ENCODE results near the gene MAPK1IP1L.
A peak's percentile ranks its signal among the peaks of the same experiment; 100 is the strongest.

Gene MAPK1IP1L

DNA sequence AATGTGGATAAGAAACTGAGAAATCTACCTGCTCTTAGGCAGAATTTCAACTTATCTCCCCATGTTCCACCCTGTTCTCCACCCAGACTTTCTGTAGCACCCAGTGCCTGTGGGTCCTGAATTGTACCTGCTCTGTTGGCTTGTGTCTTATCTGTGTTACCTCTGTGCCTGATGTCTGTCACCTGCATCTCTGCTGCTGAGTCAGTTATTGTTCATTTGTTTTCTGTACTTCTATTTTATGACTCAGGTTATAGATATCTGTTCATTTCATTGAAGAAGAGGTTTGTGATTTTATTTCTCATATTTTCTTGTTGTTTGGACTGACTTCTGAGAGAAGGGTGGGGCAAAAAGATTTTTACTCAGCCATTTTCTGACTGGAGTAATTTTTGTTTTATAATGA is 12.7 kb upstream of the MAPK1IP1L start:
- no peaks in the 10 kb centered on the region for H3K27me3 ChIP-seq (ENCODE audit: insufficient read depth, low read length)
- H3K9me3 ChIP-seq (ENCODE audit: insufficient read depth, low read depth, low read length) = no peaks in the 10 kb centered on the region
- H3K4ac ChIP-seq (ENCODE audit: low read depth, low read length) = no peak overlapping the region

GRCh38 chr14:55043528-55043927 is 7.9 kb upstream of the MAPK1IP1L start:
- no CpG with 5 or more reads among the region's 5 CpGs for WGBS (ENCODE audit: extremely low coverage, insufficient coverage, insufficient read length)
- no peak overlapping the region for H4K91ac ChIP-seq (ENCODE audit: low read depth, low read length)
- no peak overlapping the region for H3K18ac ChIP-seq (ENCODE audit: low read length)
- H2BK12ac ChIP-seq (ENCODE audit: low read length) = no peak overlapping the region
- H3K36me3 ChIP-seq (ENCODE audit: control insufficient read depth in 1 of 2, insufficient read depth in 2 of 2, low read length in 2 of 2) = peaks cover 6 to 10% of the 10 kb centered on the region in 2 experiments
- no peak overlapping the region for H2AFZ ChIP-seq (ENCODE audit: insufficient read depth, low read length, poor library complexity)
- DNase-seq = no peak
- no peaks in the 10 kb centered on the region for H3K79me1 ChIP-seq (ENCODE audit: low read length)
- H3K4me1 ChIP-seq (ENCODE audit: control insufficient read depth in 1 of 2, insufficient read depth in 2 of 2, low read length in 2 of 2) = no peaks in the 10 kb centered on the region
- no peaks in the 10 kb centered on the region for H3K27me3 ChIP-seq (ENCODE audit: insufficient read depth, low read length)
- no peak overlapping the region for H2BK5ac ChIP-seq (ENCODE audit: low read depth, low read length, poor library complexity)
- no peak overlapping the region for H3K4me2 ChIP-seq (ENCODE audit: low read length)
- H3K4me3 ChIP-seq (ENCODE audit: low read depth, low read length) = no peak overlapping the region
- H3K9ac ChIP-seq (ENCODE audit: low read length) = no peak overlapping the region
- H3K79me2 ChIP-seq (ENCODE audit: control insufficient read depth, insufficient read depth, low read length, poor library complexity) = no peaks in the 10 kb centered on the region
- H3K4ac ChIP-seq (ENCODE audit: low read depth, low read length) = no peak overlapping the region
- H3K9me3 ChIP-seq (ENCODE audit: insufficient read depth, low read depth, low read length) = no peaks in the 10 kb centered on the region
- no peak overlapping the region for H2AK5ac ChIP-seq (ENCODE audit: low read length)
- no peak overlapping the region for H4K12ac ChIP-seq (ENCODE audit: low read depth, low read length)
- no peak overlapping the region for H3K23ac ChIP-seq (ENCODE audit: low read length)
- no peak overlapping the region for H2BK120ac ChIP-seq (ENCODE audit: insufficient read depth, low read length, poor library complexity)
- no peak overlapping the region for H3K27ac ChIP-seq (ENCODE audit: low read depth, low read length)
- H3K14ac ChIP-seq (ENCODE audit: low read length) = no peak overlapping the region
- H4K8ac ChIP-seq (ENCODE audit: low read depth, low read length) = no peak overlapping the region

More for the DNA sequence above, 12.7 kb upstream of the MAPK1IP1L start:
- Histone ChIP-seq H3K79me2 (ENCODE audit: control insufficient read depth, insufficient read depth, low read length, poor library complexity) (no peaks in the 10 kb centered on the region), H3K18ac (ENCODE audit: low read length) (no peak overlapping the region), H3K4me1 (ENCODE audit: control insufficient read depth in 1 of 2, insufficient read depth in 2 of 2, low read length in 2 of 2) (no peaks in the 10 kb centered on the region), H4K8ac (ENCODE audit: low read depth, low read length) (no peak overlapping the region), H3K14ac (ENCODE audit: low read length) (no peak overlapping the region), H2BK12ac (ENCODE audit: low read length) (no peak overlapping the region), H3K9ac (ENCODE audit: low read length) (no peak overlapping the region), H3K23ac (ENCODE audit: low read length) (no peak overlapping the region), H2BK120ac (ENCODE audit: insufficient read depth, low read length, poor library complexity) (no peak overlapping the region), H3K79me1 (ENCODE audit: low read length) (no peaks in the 10 kb centered on the region), H3K36me3 (ENCODE audit: control insufficient read depth in 1 of 2, insufficient read depth in 2 of 2, low read length in 2 of 2) (peaks cover 10 to 16% of the 10 kb centered on the region in 2 experiments), H3K27ac (ENCODE audit: low read depth, low read length) (no peak overlapping the region), H2AK5ac (ENCODE audit: low read length) (no peak overlapping the region), H2BK5ac (ENCODE audit: low read depth, low read length, poor library complexity) (no peak overlapping the region), H2AFZ (ENCODE audit: insufficient read depth, low read length, poor library complexity) (no peak overlapping the region), H3K4me2 (ENCODE audit: low read length) (no peak overlapping the region), H4K91ac (ENCODE audit: low read depth, low read length) (no peak overlapping the region), H4K12ac (ENCODE audit: low read depth, low read length) (no peak overlapping the region), H3K4me3 (ENCODE audit: low read depth, low read length) (no peak overlapping the region)
- peak; percentile 21 to 23 for DNase-seq

DNA sequence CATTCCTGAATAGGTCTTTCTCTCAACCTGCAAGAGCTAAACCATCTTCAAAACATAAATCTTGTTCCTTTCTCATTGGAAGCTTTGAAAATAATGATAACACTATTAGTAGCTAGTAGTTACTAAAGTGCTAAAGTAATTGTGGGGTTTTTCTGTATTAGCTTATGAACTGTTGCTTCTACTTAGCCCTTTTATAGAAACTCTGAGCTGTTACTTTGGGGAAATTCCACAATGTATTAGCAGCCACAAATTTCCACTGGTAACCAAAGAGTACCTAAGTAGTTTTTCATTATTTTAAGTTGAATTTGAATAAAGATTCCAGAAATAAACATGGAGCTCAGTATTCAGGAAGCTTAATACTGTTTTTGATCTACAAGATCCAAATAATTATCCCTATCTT is 6.4 kb upstream of the MAPK1IP1L start:
- H4K91ac ChIP-seq (ENCODE audit: low read depth, low read length) = no peak overlapping the region
- H3K79me2 ChIP-seq (ENCODE audit: control insufficient read depth, insufficient read depth, low read length, poor library complexity) = no peaks in the 10 kb centered on the region
- DNase-seq = no peak

GRCh38 chr14:55047301-55048053 is 4.0 kb upstream of the MAPK1IP1L start:
- peaks cover 10% of the 10 kb centered on the region for H3K79me1 ChIP-seq (ENCODE audit: low read length)

More for the DNA sequence above, 6.4 kb upstream of the MAPK1IP1L start:
- Histone ChIP-seq H2BK120ac (ENCODE audit: insufficient read depth, low read length, poor library complexity) (no peak overlapping the region), H3K36me3 (ENCODE audit: control insufficient read depth in 1 of 2, insufficient read depth in 2 of 2, low read length in 2 of 2) (peaks cover 0 to 10% of the 10 kb centered on the region in 2 experiments), H3K23ac (ENCODE audit: low read length) (no peak overlapping the region), H4K8ac (ENCODE audit: low read depth, low read length) (no peak overlapping the region), H2AK5ac (ENCODE audit: low read length) (no peak overlapping the region), H3K9me3 (ENCODE audit: insufficient read depth, low read depth, low read length) (no peaks in the 10 kb centered on the region), H2BK5ac (ENCODE audit: low read depth, low read length, poor library complexity) (no peak overlapping the region), H3K4me3 (ENCODE audit: low read depth, low read length) (no peak overlapping the region), H3K9ac (ENCODE audit: low read length) (no peak overlapping the region), H3K14ac (ENCODE audit: low read length) (no peak overlapping the region), H3K27me3 (ENCODE audit: insufficient read depth, low read length) (no peaks in the 10 kb centered on the region), H3K4me2 (ENCODE audit: low read length) (no peak overlapping the region), H3K4me1 (ENCODE audit: control insufficient read depth in 1 of 2, insufficient read depth in 2 of 2, low read length in 2 of 2) (no peaks in the 10 kb centered on the region), H3K18ac (ENCODE audit: low read length) (no peak overlapping the region), H3K27ac (ENCODE audit: low read depth, low read length) (no peak overlapping the region), H2AFZ (ENCODE audit: insufficient read depth, low read length, poor library complexity) (no peak overlapping the region), H3K4ac (ENCODE audit: low read depth, low read length) (no peak overlapping the region), H2BK12ac (ENCODE audit: low read length) (no peak overlapping the region), H4K12ac (ENCODE audit: low read depth, low read length) (no peak overlapping the region), H3K79me1 (ENCODE audit: low read length) (no peaks in the 10 kb centered on the region)

More at GRCh38 chr14:55047301-55048053, 4.0 kb upstream of the MAPK1IP1L start:
- Histone ChIP-seq H2AK5ac (ENCODE audit: low read length) (no peak overlapping the region), H3K4ac (ENCODE audit: low read depth, low read length) (no peak overlapping the region), H3K4me2 (ENCODE audit: low read length) (no peak overlapping the region), H3K23ac (ENCODE audit: low read length) (no peak overlapping the region), H2BK120ac (ENCODE audit: insufficient read depth, low read length, poor library complexity) (no peak overlapping the region), H4K8ac (ENCODE audit: low read depth, low read length) (no peak overlapping the region), H3K36me3 (ENCODE audit: control insufficient read depth in 1 of 2, insufficient read depth in 2 of 2, low read length in 2 of 2) (peaks cover 0 to 10% of the 10 kb centered on the region in 2 experiments), H3K4me3 (ENCODE audit: low read depth, low read length) (no peak overlapping the region), H2BK12ac (ENCODE audit: low read length) (no peak overlapping the region), H3K27ac (ENCODE audit: low read depth, low read length) (no peak overlapping the region), H4K12ac (ENCODE audit: low read depth, low read length) (no peak overlapping the region), H3K9me3 (ENCODE audit: insufficient read depth, low read depth, low read length) (no peaks in the 10 kb centered on the region), H3K18ac (ENCODE audit: low read length) (no peak overlapping the region), H3K4me1 (ENCODE audit: control insufficient read depth in 1 of 2, insufficient read depth in 2 of 2, low read length in 2 of 2) (peaks cover 3 to 4% of the 10 kb centered on the region in 2 experiments), H2AFZ (ENCODE audit: insufficient read depth, low read length, poor library complexity) (no peak overlapping the region), H3K14ac (ENCODE audit: low read length) (no peak overlapping the region), H3K79me2 (ENCODE audit: control insufficient read depth, insufficient read depth, low read length, poor library complexity) (peaks cover 8% of the 10 kb centered on the region), H3K9ac (ENCODE audit: low read length) (no peak overlapping the region), H4K91ac (ENCODE audit: low read depth, low read length) (no peak overlapping the region), H3K27me3 (ENCODE audit: insufficient read depth, low read length) (no peaks in the 10 kb centered on the region), H2BK5ac (ENCODE audit: low read depth, low read length, poor library complexity) (no peak overlapping the region)
- no CpG with 5 or more reads among the region's 5 CpGs for WGBS (ENCODE audit: extremely low coverage, insufficient coverage, insufficient read length)
- no peak for DNase-seq

Measured in trophoblast cell (in vitro differentiated cells and primary cell).